HG02938 (cell line): ENCODE measurements around the gene RSAD2.
"Not testable (repeated sequence)": the region's sequence is repeated elsewhere in the genome, so short reads cannot be mapped to it uniquely, and the experiment has no call there.

Experiments used
- ATAC-seq: cut with Tn5 transposase; IDR thresholded peaks from one replicate; pipeline ENCODE4 v1.9.1; 2021; ENCODE audit warnings: mild to moderate bottlenecking, moderate library complexity; ENCODE audit not compliant: unreplicated experiment

The RSAD2 gene

DNA sequence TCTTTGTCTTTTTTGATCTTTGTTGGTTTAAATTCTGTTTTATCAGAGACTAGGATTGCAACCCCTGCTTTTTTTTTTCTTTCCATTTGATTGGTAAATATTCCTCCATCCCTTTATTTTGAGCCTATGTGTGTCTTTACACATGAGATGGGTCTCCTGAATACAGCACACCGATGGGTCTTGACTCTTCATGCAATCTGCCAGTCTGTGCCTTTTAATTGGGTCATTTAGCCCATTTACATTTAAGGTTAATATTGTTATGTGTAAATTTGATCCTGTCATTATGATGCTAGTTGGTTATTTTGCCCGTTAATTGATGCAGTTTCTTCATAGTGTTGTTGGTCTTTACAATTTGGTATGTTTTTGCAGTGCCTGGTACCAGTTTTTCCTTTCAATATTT lies 25.0 kb downstream of the RSAD2 start:
- not testable (repeated sequence) for ATAC-seq

- ATAC-seq = no peak
These were observed 28.1 kb downstream of the RSAD2 start for GRCh38 chr2:6905668-6906067.

- ATAC-seq = no peak
These were observed 28.7 kb downstream of the RSAD2 start for GRCh38 chr2:6906165-6906741.

DNA sequence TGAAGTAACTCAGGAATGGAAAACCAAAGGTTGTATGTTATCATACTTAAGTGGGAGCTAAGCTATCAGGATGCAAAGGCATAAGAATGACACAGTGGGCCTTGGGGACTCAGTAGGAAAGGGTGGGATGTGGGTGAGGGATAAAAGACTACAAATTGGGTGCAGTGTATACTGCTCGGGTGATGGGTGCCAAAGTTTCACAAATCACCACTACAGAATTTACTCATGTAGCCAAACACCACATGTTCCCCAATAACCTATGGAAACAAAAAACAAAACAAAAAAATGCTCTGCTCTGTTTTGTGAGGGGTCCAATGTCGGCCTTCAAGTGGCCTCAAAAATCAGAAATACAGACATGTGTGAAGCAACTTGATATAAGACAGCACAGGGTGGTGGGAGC lies 30.7 kb downstream of the RSAD2 start:
- ATAC-seq = no peak

DNA sequence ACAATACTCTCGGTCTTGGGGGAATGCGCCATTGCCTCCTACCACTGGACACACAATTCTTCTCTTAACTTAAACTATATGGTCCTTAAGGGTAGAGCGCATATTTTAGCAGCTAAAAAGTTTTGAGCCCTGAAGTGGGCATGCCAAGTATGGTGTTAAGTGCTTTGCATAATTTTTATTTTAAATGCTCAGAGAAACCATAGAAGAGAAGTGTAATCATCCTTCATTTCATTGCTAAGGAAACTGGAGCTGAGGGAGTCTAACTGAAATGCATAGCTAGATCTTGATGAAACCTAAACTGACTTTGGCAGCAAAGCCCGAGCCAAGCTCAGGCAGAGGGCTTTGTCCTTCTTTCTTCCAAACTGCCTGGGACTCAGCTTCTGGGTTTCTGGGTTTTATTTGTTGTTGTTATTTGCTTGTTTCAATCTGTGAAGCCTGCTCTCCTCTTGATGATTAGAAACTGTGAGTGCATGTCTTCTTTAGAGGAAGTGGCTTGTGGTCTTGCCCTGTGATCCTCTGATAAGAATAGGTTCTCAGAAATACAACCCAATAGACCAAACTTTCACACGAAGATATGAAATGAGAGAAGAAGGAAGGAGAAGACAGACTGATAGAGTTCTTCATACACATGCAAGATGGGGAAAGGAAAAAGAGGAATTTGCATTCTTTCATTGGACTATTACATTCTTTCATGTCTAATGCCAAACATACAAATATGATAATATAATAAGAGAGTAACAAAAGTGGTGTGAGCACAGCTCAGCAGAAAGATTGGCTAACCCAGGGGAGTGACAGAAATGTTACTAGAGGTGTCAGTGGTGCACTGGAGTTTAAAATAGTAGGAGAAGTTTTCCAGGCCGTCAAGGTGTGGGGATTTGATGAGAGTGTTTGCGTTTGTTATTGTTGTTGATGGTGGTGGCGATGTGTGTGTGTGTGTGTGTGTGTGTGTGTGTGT lies 32.1 kb downstream of the RSAD2 start:
- ATAC-seq = peak; percentile 99

DNA sequence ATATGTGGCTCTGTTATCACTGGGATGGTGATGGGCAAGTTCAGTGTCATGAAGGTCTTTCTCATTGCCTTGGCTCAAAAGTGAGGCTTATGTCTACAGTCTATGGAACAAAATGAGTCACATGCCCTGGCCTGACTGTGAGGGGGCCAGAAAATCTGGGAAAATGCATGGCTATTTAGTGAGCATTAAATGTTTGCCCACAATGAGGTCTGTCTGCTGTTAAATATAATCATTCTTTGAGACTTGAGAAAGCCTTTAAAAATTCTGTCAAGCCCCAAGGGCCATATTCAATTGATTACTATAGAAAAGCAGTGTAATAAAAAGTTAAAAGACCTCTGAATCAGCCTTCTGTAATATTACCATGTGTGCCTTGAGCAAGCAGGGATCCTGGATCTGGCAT lies 34.1 kb downstream of the RSAD2 start:
- no peak for ATAC-seq

- no peak for ATAC-seq
These were observed 36.0 kb downstream of the RSAD2 start for GRCh38 chr2:6913415-6914157.

- ATAC-seq = no peak
These were observed 37.3 kb downstream of the RSAD2 start for GRCh38 chr2:6914828-6915227.

DNA sequence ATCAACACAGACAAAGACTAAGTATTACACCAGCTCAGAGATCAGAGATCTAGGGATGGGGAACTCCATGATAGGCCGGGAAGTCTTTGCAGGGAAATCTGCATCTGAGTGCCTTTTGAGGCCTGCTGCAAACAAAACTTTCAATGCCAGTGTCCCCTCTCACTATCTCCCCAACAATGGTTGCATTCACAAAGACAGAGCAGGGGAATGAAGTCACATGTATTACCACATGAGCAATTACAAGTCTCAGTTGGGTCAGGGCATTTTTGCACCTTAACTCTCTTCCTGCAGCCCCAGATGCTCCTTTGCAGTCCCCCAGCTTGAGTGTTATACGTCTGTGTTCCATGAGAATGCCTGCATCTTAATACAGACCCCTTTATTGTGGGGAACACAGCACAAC lies 37.8 kb downstream of the RSAD2 start:
- ATAC-seq = no peak

GRCh38 chr2:6916224-6916623 lies 38.6 kb downstream of the RSAD2 start:
- ATAC-seq = no peak

- no peak for ATAC-seq
These were observed 39.1 kb downstream of the RSAD2 start for GRCh38 chr2:6916736-6917070.

- ATAC-seq = peak; percentile 76
These were observed 39.6 kb downstream of the RSAD2 start, which contains the start of gene RNF144A for GRCh38 chr2:6917071-6917760. TSS of gene RNF144A (plus strand) at chr2:6917412. CDS start at chr2:6996927, 79,515 bp downstream.

DNA sequence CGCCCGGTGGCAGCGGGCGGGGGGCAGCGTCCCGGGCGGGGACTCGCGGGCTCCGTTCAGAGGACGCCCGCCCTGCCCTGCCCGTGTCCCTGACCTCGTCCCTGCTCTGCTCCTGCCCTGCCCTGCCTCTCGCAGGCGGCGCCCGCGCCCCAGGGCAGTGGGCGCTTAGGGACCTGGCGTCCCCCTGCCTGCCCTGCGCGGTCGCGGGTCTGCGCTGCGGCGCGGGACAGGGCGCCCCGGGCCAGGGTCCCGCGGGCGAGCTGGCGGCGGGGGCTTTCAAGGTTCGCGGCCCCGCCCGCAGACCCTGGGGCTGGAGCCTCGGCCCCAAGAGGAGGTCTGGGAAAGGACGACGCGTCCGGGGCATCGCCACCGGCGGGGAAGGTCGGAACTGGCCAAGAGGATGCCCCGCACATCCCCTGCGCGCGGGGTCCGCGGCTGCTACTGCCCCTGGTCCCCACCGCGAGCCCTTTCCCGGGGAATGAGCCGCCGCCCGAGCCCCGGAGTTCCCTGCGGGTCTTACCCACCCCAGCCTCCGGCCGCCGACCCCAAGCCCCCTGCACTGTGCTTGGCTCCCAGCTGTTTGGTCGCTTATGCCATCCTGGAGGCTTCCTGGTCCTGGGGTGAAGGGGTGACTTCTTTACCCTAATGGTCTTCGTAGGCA lies 40.3 kb downstream of the RSAD2 start:
- ATAC-seq = peak; percentile 26

GRCh38 chr2:6919901-6920742 lies 42.5 kb downstream of the RSAD2 start:
- ATAC-seq = no peak

DNA sequence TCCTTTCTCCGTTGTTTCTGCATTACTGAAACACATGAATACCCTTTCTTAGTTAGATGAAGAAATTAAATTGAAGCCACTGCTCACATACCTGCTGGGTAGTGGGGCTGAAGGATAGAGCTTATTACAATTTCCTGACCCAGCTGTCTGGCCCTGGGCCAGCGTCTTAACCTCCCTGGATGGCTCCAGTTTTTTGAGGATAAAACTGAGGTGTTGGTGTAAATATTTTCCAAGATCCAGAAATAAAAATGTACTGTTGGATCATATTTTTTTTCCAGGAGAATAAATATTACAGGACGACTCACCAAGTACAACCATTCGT lies 43.1 kb downstream of the RSAD2 start:
- ATAC-seq = no peak

DNA sequence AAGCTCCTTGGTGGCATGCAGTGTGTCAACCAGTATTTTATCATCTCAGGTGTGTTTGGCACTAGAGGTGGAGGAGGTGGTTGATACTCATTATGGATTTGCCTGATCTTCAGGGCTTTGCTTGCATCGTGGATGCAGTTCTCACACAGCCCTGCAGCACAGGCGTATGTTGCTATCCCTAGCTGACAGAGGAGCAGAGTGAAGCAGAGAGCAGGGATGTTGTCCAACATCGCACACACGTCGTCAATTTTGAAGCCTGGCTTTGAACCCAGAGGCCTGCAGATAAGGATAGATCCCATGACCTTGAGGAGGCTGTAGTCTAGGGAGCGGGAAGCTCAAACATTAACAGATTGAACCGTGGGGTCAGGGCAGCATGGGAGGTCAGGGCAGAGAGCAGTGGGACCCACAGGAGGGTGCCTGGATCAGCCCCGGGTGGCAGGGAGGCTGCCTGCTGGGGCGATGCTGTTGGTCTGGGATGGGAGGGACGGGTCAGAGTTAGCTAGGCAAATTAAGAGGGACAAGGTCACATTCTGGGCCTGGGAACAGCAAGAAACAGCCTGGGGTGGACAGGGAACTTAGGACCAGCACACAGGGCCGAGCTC lies 43.8 kb downstream of the RSAD2 start:
- ATAC-seq = no peak

- ATAC-seq = no peak
These were observed 44.7 kb downstream of the RSAD2 start for GRCh38 chr2:6922201-6922656.

DNA sequence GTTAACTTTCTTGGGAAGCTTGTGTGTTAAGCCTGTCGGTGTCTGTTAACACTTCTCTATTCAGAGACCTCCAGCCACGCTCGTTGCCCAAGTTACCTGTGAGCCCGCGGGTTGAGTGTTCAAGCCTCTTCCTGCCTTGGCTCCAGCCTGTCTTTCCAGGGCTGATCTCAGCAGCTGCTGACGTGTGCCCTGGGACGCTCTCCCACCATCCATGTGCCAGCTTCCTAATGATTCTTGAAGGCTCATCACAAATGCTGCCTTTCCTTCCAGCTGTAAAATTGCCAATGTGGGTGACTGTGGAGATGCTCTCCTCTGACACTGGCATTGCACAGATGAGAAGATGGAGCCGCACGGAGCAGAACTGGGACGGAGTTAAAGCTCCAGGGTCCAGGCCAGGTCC lies 45.7 kb downstream of the RSAD2 start:
- ATAC-seq = no peak
